Dermis microvascular lymphatic vessel endothelial cell (primary cell): ENCODE results near the gene DCAF17. TPM values are rescaled to one million over a fixed set of nuclear protein-coding genes. Genes with fewer than 3 reads are reported as not detected.
"Not testable (repeated sequence)": the region's sequence is repeated elsewhere in the genome, so short reads cannot be mapped to it uniquely, and the experiment has no call there.

ENCODE experiments used
- DNase-seq, 2 donors: peaks; one replicate each; pipeline versions ENCODE4 v3.0.0 to v3.0.0-alpha.2; 2010; ENCODE audit warnings: low read depth in 2 of 2
- total RNA-seq: library from RNA; depleted of rRNA; stranded (reverse); fragments of >200 nt; gene quantifications from 2 replicates; pipeline ENCODE4 v1.2.1, GENCODE V29; 2014

DCAF17 gene
- total RNA-seq, 1 donor from 2014 or later, result 12.1 TPM

- no peak for DNase-seq
These were observed 79.7 kb downstream of the DCAF17 start for GRCh38 chr2:171513719-171514160.

DNA sequence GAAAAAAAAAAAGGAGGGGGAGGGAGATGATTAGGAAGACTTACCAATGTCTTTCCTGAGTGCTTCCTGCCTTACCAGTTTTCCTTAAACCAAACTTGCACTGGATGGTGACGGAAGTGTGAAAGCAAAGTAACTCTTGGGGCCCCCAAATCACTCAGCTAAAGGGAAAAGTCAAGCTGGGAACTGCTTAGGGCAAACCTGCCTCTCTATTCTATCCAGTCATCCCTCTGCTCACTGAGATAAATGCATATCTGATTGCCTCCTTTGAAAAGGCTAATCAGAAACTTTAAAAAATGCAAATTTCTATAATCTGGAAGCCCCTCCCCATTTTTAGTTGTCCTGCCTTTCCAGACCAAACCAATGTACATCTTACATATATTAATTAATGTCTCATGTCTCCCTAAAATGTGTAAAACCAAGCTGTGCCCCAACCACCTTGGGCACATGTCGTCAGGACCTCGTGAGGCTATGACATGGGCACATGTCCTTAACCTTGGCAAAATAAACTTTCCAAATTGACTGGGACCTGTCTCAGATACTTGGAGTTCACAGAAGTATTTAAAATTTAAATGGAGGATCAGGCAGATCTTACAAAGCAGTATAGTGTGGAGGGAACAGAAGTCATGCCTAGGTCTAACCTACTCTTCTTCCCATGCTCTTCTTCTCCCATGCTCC, 81.0 kb downstream of the DCAF17 start:
- DNase-seq, result no peak

DNA sequence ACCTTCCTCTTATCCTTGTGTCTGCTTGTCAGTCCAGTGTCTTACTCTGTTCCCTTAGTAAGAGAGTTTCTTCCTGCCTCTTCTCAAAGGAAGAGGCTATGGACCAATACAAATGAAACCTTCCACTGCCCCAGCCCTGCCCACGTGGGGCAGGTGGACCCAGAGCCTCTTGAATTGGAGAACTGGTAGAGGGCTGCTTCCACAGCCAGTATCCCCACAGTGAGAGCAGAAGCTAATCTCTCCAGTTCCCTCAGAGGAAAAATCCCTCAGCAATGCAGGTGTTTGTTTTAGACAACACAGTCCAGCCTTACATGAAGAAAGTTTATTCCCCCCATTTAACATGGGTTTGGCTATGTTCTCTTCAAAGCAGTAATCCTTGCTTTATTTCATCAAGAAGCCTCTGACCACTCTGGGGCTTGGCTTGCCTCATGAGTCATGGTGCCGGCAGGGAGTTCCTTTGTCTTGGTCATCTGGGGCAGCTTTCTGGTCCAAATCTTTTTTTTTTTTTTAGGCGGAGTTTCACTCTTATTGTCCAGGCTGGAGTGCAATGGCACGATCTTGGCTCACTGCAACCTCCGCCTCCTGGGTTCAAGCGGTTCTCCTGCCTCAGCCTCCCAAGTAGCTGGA, 81.8 kb downstream of the DCAF17 start:
- DNase-seq, result no peak

DNA sequence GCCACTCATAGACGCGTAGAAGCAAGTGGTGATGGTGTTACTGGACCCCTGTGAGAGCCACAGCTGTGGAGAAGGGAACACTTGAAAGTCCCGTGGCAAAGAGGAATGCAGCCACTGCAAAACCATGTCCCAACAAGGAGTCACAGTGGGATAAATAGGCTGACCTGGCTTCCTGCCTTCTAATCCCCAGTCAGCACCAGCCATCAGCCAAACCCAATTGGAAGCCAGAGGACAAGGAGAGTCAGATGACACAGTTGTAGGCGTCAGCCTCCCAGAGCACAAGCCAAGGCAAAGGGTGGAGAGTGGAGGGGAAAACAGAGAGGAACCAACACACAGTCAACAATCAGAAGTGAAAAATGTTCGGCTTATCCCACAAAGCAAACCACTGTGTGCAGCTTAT, 82.8 kb downstream of the DCAF17 start:
- DNase-seq, result no peak

DNA sequence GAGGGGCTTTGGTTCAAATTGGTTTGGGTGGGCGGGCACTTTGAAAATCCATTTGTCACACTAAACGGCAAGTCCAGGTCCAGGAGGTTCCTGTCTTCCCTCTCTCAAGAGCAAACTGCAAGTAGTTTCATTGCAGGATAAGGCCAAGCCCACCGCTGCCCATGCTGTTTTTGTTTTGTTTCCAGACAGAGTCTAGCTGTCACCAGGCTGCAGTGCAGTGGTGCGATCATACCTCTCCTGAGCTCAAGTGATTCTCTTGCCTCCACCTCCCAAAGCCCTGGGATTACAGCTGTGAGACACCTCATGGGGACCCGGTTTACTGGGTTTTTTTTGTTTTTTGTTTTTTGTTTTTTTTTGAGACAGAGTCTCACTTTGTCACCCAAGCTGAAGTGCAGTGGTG, 86.4 kb downstream of the DCAF17 start:
- no peak for DNase-seq

- DNase-seq, result no peak
These were observed 87.5 kb downstream of the DCAF17 start for GRCh38 chr2:171521361-171522051.

- DNase-seq, result peak in 1 of 2 donors; percentile 76
These were observed 88.2 kb downstream of the DCAF17 start, which contains the start of gene CYBRD1 for GRCh38 chr2:171522052-171522787. Gene CYBRD1 (plus strand): TSS chr2:171522474. CDS start chr2:171522546, 72 bp downstream.

DNA sequence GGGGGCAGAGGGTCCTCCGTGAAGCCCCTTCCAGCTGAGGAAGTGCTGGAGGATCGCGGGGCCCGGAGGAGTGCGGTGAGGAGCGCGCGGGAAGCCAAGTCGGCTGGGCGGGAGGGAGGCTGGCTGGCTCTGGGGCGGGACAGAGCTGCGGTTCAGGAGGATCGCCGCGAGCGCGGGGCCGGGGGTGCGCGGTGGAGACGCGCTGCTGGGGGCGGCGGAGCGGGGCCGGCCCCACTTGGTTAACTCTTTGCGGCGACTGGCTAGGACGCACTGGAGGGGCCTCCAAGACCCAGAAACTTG, 88.7 kb downstream of the DCAF17 start:
- DNase-seq, result no peak

- DNase-seq, result peak in 1 of 2 donors; percentile 91
These were observed 89.3 kb downstream of the DCAF17 start for GRCh38 chr2:171523088-171524017.

DNA sequence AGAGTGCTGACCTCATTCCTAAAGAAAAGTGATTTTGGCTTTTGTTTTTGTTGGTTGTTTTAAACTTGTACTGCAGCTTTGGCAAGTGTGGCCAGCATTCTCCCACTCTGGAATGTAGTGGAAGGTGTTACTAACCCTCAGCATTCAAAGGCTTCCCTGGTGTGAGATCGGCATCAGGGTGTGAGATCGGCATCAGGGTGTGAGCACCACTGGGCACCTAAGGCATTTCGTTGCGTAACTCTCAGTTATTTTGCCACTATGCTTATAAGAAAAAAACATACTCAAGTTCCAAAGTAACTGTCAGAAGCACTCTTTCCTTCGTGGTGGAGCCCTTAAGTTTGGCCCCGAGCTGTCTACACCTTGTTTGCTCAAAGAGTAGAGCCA, 90.0 kb downstream of the DCAF17 start:
- peak in 1 of 2 donors; percentile 16 for DNase-seq

GRCh38 chr2:171529914-171530313, 95.9 kb downstream of the DCAF17 start:
- DNase-seq, result no peak

- no peak for DNase-seq
These were observed 96.4 kb downstream of the DCAF17 start for GRCh38 chr2:171530378-171530777.

DNA sequence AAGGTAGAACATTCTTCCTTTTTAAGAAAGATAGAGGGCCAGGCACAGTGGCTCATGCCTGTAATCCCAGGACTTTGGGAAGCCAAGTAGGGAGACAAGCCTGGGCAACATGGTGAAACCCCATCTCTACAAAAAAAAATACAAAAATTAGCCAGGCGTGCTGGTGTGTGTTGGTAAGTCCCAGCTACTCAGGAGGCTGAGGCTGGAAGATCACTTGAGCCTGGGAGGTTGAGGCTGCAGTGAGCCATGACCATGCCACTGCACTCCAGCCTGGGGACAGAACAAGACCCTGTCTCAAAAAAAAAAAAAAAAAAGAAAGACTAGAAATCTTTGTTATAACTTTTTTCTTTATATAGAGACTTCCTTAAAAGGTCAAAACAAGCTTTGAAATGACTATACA, 96.8 kb downstream of the DCAF17 start:
- not testable (repeated sequence) for DNase-seq

DNA sequence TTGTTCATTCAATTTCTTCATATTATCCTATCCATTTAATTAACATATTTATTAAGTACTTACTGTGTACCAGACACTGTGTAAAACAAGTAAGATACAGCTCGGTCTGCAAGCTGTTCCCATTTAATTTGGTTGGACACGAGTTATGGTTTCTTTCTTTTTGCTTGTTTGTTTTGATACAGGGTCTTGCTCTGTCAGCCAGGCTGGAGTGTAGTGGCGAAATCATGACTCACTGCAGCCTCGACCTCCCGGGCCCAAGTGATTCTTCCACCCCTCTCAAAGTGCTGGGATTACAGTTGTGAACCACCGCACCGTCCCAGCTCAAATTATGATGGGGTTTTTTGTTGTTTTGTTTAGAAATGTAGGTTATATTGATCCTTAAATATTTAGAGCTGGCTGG, 97.3 kb downstream of the DCAF17 start:
- DNase-seq, result peak in 1 of 2 donors; percentile 71

DNA sequence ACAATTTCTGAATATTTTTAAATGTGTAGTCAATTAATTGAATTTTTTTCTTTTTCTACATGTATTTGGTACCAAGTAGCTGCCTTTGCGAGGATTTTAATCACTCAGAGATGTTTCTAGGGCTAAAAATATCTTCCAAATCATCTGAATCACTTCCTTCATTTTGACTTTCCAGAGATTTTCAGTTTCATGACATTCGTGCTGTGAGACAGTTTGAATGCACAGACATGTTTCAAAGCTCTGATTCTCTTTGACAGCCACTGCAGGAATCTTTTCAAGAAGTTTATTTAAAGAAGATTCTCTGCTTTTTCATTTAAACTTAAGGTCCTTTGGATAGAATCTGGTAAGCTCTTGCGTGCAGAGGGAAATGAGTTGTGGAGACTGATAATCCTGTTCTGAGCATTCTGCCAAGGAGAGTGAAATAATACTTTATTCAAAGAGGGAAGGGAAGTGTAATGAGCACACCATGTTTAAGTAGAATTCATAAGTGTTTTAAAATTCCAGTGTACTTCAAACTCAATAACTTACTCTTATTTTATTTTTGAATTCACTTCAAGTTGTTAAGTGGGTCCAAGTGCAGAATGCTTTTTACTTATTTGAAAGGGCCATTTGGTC, 97.9 kb downstream of the DCAF17 start:
- DNase-seq, result no peak

GRCh38 chr2:171533331-171533730, 99.3 kb downstream of the DCAF17 start:
- no peak for DNase-seq
